Measurements from ENCODE around the gene ERGIC3.
A peak's percentile ranks its signal among the peaks of the same experiment; 100 is the strongest.
"Not testable (repeated sequence)": the region's sequence is repeated elsewhere in the genome, so short reads cannot be mapped to it uniquely, and the experiment has no call there.

The ERGIC3 gene

DNA sequence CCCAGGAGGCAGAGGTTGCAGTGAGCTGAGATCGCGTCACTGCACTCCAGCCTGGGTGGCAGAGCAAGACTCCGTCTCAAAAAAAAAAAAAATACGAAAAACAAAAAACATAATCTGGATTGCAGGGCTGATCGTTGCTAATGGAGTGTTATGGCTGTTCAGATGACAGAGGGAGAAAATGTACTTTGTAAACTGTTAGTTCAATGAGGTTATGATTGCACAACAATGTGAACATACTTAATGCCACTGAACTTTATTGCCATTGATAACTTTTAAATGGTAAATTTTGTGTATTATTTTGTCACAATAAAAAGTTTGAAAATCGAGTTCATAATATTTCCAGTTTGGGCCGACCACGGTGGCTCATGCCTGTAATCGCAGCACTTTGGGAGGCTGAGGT is 22.9 kb upstream of the ERGIC3 start:
- DNase-seq: no peak

DNA sequence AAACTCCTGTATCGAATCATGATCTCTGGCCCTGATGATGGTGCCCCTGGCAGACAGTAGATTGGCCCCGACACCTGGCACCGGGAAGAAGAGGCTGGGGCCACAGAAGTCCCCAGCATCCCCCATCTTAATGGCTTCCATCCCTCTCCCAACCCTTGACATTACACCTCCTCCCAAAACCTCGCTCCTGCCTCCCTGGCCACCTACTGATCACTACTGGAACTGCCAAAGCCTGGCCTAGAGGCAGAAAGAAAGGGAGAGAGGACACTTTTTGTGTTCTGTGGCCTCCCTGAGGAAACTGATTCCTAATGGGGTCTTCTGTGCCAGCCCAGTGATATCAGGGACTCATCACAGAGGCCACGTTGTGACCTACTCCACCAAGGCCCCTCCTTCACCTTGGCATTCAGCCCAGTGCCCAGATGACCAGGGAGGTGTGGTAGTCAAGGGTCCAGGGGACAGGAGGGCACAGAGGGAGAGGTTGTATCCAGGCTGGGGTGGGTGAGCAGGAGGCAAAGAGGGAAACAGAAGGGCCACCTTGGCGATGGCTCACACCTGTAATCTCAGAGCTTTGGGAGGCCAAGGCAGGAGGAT is 18.5 kb upstream of the ERGIC3 start:
- peak; percentile 44 for DNase-seq

DNA sequence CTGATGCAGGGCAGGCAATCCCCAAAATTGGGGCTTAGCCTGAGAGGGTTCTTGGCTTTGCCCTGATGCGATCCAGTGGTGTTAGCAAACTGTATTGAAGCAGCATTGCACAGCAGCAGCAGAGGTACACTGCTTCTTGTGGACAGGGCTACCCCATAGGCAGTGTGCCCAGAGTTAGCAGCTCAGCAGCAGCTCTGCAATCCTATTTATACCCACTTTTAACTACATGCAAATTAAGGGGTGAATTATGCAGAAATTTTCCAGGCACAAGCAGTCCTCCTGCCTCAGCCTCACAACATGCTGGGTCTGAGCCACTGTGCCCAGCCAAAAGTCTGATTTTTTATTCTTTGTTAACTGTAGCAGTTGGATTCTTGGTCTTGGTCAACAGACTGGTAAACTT is 16.2 kb upstream of the ERGIC3 start:
- DNase-seq: no peak

DNA sequence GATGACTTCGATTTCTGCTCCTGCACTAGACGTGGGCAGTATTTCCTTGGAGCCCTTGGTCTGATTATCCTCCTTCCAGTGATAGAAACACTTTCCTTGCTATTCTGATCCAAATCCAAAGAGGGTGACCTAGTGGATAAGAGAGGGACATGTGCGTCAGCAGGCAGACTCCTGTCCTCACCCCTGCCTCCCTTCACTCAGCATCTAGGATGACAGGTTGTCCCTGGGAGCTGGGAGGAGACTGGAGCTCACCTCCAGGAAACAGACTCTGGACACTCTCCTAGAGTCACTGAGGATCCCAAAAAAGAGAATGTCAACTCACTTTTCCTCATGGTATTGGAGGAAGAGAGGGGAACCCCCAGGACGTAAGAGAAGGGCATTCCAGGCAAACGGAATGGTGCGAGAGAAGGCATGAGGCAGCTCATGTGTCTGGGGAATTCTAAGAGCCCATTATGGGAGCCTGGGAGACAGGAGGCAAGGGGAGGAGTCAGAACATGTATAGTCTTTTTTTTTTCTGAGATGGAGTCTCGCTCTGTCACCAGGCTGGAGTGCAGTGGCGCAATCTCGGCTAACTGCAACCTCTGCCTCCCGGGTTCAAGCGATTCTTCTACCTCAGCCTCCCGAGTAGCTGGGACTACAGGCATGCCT is 14.6 kb upstream of the ERGIC3 start:
- no peak for DNase-seq

DNA sequence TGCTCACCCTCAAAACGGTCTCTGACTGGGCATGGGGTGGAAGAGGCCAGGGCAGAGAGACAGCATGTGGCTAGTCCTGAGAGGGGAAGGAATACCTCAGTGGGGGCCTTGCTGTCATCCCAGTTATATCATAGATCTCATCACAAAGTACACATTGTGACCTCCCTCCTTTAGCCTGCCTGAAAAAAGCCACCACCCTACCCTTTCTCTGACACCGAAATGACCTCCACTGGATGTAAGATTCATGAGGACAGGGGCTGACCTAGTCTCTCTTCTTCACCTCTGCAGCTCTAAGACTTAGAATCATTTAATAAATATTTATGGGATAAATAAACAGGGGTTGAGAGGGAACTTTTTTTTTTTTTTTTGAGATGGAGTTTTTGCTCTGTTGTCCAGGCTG is 12.3 kb upstream of the ERGIC3 start, which contains the start of gene C20orf173:
Gene C20orf173 (minus strand): TSS at position 101 of the 400 bp plus-strand sequence. CDS start 279 bp downstream, outside the sequence.
- DNase-seq: no peak

DNA sequence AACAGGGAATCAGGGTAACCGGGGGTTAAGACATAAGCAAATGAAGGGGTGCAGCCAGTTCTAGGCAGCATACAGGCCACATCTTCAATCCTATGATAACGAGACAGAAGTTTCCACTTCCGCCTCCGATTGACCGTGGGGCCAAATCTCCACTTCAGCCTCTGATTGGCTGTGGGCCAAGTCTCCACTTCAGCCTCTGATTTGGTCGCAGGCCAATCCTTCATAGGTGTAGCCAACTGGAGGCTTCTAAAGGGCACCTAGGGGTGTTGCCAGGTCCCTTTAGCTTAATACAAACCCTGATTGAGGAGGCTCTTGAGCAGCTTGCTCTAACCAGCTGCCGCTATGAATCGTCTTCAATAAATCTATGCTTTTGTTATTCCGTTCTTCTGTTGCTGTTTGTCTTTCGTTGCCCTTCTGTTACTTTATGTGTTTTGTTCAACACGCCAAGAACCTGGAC is 2.1 kb upstream of the ERGIC3 start:
- peak; percentile 67 for DNase-seq

DNA sequence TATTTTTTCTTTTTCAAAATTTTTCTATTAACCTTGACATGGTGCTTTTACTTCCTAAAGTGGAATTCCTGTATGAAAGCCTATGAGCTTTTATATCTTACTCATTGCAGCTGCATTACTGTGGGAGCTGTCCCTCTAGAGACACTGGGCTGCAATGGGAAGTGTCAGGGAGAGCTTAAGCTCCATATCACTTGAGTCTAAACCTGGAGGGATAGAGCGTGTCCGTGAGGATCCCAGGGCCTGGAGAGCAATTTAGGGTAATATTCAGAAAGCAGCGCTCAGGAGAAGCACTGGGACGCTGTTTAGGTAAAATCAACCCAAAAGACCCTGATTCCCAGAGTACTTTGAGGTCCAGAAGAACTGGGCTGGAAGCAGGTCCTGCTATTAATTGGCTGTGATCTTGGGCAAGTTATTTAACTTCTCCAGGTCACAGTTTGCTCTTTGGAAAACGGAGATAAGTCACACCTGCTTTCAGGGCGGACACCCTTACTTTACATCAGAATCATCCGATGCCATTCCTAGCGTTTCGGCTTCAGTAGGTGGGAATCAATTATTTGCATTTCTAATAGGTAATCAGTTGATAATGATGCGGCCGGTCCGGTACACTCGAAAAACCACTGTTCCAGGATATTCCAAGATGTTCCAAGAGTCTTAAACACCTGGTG is 628 bp upstream of the ERGIC3 start:
- DNase-seq: no peak

DNA sequence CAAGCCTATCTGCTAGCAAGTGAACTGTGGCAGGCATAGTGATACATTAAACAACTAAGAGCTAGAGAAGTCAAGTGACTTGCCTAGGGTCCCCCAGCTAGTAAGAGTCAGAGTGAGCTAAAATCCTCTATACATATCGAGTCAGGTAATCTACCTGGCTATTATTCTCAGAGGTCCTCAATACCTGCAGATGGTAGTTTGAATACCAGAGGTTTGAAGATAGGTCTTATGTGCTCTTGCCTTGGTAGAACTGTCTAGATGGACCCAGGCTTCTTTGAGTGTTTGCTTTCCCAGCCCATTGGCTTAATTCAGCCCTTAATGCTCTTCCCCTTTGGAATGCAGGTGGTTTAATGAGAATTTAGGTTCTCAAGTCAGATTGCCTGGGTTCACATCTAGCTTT is 1.1 kb downstream of the ERGIC3 start:
- no peak for DNase-seq

DNA sequence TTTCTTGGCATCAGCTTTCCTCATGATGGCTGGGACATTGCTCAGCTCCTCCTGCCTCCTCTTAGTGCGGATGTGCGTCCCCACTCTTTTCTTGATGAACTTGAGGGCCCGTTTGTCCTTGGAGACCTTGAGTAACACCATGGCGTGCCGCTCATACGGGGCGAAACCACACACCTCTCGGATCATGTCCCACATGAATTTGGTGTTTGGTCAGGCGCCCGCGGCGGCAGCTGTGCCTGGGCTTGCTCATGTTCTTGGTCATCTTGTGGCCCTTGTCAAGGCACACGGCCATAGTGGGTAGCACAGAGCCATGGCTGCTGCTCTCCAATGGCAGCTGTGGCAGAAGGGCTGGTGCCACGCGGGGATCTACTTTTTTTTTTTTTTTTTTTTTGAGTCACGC is 2.6 kb downstream of the ERGIC3 start:
- DNase-seq: no peak

DNA sequence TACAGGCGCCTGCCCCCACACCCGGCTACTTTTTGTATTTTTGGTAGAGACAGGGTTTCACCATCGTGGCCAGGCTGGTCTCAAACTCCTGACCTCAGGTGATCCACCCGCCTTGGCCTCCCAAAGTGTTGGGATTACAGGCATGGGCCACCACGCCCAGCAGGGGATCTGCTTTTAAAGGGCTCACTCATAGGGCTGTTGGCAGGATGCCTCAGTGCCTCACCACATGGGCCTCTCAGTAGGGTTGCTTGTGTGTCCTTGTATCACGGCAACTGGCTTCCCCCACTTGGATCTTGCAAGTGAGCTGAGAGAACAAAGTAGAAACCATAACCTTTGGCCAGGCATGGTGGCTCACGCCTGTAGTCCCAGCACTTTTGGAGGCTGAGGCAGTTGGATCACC is 3.1 kb downstream of the ERGIC3 start:
- not testable (repeated sequence) for DNase-seq

DNA sequence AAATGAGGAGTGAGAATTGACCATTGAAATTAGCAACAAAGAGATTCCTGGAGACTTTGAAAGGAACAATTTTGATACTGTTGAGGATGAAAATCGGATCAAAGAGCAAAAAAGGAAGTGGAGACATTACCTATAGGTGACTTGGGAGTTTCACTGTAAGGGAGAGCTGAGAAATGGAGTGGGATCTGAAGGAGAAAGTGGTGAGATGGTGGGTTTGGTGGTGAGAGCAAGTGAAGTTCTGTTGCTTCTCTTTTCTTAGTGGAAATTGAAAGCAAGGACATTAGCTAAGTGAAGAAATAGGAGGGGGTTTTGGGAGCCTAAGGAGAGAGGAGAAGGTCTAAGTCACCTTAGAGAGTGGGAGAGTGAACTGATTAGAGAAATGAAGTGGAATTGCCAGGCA is 4.2 kb downstream of the ERGIC3 start:
- DNase-seq: no peak

DNA sequence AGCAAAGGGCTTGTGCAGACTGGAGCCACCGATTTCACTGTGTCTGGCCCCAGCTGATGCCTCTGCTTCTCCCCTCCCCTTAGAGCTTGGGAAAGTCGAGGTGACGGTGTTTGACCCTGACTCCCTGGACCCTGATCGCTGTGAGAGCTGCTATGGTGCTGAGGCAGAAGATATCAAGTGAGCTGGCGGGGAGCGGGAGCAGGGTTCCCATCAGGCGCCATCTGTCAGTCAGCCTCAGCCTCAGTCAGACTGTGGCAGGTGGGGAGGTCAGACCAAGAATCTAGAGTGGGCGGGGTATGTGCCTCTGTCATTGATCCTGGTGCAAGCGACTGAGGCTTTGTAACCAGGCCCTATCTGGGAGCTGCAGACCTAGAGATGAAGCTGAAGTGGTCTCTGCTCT is 5.5 kb downstream of the ERGIC3 start:
- no peak for DNase-seq

DNA sequence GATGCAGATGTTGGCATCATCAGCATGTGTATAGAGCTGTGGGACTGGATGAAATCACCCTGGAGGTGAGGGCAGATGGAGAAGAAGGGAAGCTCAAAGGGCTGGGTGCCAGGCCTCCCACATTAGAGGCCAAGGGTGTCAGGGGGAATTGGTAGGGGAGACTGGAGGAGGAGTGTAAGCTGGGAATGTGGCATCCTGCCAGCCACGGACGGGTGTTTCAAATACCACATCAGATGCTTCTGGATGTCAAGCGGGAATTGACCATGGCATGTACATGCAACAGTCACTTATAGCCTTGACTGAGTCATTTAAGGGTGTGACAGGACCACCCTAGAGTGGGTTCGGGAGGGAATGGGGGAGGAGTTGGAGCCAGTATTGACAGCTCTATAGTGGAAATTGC is 9.6 kb downstream of the ERGIC3 start:
- no peak for DNase-seq

DNA sequence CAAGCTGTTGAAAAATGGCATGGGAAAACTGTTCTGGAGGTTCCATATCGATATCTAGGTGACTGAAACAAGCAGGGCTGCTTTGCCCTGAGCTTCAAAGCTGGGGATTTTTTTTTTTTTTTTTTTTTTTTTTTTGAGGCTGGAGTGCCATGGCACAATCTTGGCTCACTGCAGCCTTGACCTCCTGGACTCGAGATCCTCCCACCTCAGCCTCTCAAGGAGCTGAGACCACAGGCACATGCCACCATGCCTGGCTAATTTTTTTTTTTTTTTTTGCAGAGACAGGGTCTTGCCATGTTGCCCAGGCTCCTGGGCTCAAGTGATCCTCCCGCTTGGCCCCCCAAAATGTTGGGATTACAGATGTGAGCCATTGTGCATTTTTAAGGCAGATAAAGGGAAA is 11.0 kb downstream of the ERGIC3 start:
- no peak for DNase-seq

DNA sequence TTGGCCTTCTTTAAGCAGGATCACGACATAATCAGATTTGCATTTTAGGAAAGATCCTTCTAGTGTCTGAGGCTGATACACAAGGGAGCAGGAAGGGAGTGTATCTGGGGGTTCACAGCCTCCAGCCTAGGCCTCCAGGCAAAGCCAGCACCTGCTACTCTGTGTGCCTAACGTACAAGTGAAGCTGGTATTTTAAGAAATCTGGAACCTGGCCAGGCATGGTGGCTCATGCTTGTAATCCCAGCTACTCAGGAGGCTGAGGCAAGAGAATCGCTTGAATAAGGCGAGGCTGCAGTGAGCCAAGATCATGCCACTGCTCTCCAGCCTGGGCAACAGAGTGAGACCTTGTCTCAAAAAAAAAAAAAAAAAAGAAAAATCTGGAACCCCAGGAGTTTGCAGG is 13.6 kb downstream of the ERGIC3 start:
- not testable (repeated sequence) for DNase-seq

DNA sequence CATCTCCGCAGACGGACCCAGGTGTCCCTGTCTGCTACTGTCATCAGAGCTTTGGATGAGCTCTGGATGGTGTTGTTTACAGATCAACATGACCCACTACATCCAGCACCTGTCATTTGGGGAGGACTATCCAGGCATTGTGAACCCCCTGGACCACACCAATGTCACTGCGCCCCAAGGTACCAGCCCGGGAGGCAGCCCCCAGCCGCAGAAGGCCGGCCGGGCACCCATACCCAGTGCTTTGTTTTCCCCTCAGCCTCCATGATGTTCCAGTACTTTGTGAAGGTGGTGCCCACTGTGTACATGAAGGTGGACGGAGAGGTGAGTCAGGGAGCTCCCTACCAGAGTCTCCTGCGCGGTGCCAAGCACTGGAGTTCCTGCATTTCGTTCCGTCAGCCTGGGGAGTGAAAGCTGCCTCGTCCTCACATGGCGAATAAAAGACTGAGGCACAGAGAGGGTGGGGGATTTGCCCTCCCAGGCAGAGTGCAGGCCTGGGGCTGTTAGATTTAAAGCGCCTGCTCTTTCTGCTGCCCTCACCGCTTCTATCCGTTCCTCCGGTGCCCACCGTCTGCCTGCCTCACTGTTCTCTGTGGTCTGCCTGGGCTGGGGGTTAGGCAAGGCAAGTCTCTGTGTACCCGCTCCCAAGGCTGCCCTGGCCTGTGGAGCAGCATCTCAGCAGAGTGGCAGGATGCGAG is 14.2 kb downstream of the ERGIC3 start:
- DNase-seq: no peak

DNA sequence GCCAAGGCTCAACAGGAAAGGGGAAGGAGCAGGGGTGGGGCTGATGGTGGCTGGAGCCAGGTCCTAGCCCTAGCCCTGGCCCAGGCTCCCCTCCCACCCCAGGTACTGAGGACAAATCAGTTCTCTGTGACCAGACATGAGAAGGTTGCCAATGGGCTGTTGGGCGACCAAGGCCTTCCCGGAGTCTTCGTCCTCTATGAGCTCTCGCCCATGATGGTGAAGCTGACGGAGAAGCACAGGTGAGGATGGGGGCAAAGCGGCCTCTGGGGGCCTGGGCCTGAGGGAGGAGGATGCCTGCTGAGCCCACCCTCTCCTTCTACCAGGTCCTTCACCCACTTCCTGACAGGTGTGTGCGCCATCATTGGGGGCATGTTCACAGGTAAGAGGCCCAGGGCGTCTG is 15.0 kb downstream of the ERGIC3 start:
- DNase-seq: no peak

DNA sequence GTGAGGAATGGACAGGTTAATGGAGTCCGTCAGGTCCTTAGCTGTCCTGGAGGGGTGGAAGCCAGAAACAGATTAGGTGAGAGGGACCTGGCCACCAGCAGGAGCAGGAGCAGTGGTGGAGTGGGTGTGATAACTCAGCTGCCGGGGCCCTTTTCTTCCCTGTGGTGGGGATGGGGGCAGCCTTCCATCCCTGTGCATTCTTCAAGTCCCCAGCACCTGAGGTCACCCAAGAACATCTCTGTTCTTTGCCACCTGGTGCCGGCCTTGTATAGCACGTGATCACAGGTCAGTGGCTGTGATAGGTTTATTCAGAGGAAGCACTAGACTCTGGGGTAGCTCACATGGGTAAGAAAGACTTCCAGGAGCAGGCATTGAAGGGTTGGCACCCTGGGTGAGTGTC is 16.6 kb downstream of the ERGIC3 start:
- no peak for DNase-seq

DNA sequence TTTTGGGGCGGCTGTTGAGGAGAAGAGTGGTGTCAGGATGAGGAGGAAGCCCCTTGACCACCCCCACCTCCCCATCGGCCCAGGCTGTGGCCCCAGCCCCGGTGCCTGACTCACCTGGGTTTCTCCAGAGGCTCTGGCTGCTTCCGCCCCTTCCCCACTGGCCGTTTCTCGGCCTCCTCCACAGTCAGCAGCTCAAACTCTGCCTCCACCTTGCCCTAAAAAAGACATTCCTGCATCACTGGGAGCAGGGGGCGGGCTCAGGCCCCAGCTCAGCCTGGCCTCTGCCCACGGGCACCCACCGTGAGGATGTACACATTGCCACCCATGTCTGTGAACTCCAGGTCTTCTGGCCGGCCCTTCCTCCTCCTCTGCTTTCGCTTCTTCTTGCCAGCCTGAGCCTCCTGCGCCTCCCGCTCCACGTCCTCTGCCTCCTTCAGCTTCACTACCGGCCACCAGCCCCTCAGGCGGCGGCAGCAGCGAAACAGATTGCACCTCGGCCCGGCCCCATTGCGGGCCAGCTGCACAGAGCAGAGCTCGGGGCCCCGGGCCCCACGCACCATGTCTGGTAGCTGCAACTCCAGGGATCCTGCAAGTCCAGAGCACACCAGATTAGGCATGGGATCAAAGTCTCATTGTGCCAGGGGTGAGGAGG is 17.3 kb downstream of the ERGIC3 start:
- no peak for DNase-seq

DNA sequence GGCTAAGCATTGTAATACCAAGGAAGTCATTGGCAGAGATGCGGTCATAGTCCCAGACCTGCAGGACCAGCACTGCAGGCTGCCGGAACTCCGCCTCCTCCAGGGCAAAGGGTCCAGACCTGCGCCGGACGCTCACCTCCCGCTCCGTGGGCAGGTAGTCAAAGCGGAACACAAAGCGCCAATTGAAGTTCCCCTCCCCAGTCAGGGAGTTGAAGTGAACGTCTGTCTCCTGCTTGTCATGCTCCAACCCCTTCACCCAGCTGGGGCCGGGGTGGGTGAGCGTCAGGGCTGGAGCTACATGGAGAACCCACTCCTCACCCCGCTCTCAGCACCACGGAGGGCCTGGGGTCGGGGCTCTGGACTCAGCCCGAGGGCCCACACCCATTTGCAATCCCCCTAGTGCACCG is 18.2 kb downstream of the ERGIC3 start:
- DNase-seq: no peak

DNA sequence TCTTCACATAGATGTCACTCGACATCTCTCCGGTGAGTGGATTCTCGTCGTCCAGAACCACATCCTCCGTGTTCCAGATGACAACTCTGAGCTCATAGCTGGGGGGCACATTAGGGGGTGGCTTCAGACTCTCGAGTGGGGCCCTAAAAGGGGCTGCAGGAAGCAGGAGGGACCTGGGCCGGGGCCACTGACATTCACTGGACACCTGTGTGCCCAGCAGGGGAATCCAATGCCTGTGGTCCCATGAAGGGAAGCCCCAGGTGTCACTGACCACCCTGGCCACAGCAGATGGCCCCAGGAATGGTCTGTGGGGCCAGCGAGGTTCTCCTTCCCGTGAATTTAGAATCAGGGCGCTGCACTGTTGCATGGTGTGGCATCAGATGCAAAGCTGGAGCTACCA is 18.7 kb downstream of the ERGIC3 start:
- no peak for DNase-seq

DNA sequence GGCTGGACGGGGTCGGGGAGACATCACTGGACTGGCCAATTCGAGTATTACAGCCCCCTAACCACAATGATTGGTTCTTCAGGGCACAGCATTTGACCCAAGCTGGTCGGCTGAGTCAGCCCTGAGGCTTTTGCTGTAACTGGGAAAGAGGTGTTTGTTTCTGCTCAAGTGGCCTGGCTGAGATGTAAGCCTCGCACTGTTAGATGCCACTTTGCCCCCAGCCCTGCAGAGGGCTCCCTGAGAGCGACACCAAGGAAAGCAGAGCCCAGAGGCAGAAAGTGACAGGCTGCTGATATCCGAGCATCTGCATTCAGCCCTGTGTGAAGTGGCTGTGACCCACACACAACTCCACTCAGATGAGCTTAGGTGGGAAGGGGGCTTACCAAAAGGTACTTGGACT is 19.4 kb downstream of the ERGIC3 start:
- DNase-seq: peak; percentile 72

DNA sequence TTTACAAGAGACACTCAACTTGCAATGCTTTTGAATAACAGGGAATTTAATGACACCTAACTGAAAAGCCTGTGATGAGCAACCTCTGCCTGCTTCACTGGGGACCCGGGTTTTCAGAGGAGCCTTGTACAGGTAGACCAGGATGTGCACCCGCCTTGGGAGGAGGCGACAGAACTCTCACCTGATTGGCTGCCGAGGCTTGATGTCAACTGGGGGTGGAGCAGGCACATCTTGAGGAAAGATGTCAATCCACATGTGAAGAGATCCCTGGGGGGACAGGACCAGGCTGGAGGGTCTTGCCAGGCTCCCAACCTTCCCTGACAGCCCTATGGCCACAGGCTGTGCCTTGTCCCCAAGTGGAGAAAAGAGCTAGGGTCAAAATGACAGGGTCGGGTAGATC is 19.8 kb downstream of the ERGIC3 start:
- no peak for DNase-seq

Data from RPMI8226 (cell line).